ENCODE data around the gene TP53I3.
A peak's percentile ranks its signal among the peaks of the same experiment; 100 is the strongest.

Gene TP53I3

DNA sequence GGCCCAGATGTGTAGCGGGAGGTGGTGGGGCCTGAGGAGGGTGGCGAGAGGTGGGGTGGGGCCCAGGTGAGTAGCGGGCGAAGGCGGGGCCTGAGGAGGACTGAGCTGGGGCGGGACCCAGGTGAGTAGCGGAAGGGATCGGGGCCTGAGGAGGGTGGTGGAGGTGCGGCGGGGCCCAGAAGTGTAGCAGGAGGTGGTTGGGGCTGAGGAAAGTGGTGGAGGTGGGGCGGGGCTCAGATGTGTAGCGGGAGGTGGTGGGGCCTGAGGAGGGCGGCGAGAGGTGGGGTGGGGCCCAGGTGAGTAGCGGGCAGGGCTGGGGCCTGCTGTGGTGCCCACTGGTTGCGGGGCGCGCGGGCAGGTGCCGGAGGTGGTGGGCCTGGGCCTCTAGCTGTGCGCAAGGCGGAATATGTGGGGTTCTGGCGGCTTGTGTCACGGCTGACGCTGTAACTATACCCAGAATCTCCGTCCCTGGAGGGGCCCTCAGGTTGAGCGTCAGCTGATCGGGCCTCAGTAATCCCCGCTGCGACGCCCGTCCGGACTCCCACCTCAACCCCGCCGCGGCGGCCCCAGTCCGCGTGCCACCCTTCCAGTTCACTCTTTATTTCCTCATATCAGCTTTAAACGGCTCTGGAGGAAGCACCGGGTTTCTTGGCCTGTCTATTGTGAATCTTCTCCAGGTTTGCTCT is 7.6 kb downstream of the TP53I3 start:
- H2AFZ ChIP-seq (ENCODE audit: low read length): peak overlapping the region; percentile 33
- H3K9me2 ChIP-seq (replicated peaks; ENCODE audit: low read depth, low read length): no peaks in the 10 kb centered on the region
- H4K20me1 ChIP-seq (ENCODE audit: insufficient read depth, low read length, poor library complexity, severe bottlenecking): peaks cover 20% of the 10 kb centered on the region
- no peaks in the 10 kb centered on the region; the same call in 1 of the 2 replicates for H3F3A ChIP-seq (ENCODE audit: low read depth)
- peak overlapping the region; percentile 75 for H3K4me2 ChIP-seq (ENCODE audit: low read depth, low read length, poor library complexity, severe bottlenecking)
- H3K36me3 ChIP-seq (ENCODE audit: insufficient read depth, low read length): no peaks in the 10 kb centered on the region; the same call in 1 of the 2 replicates
- H3K79me2 ChIP-seq (ENCODE audit: insufficient read depth, low read length): peaks cover 44% of the 10 kb centered on the region
- peak overlapping the region; percentile 78 for H3K9ac ChIP-seq (ENCODE audit: low read depth, low read length, poor library complexity, severe bottlenecking)
- H3K4me1 ChIP-seq (ENCODE audit: insufficient read depth, low read length, poor library complexity, severe bottlenecking): peaks cover 41% of the 10 kb centered on the region
- peak overlapping the region; percentile 77 for H3K4me3 ChIP-seq (ENCODE audit: low read length, poor library complexity, severe bottlenecking)
- H3K9me3 ChIP-seq (ENCODE audit: insufficient read depth, low read depth, low read length): no peaks in the 10 kb centered on the region
- TF ChIP-seq, protein P1, sequence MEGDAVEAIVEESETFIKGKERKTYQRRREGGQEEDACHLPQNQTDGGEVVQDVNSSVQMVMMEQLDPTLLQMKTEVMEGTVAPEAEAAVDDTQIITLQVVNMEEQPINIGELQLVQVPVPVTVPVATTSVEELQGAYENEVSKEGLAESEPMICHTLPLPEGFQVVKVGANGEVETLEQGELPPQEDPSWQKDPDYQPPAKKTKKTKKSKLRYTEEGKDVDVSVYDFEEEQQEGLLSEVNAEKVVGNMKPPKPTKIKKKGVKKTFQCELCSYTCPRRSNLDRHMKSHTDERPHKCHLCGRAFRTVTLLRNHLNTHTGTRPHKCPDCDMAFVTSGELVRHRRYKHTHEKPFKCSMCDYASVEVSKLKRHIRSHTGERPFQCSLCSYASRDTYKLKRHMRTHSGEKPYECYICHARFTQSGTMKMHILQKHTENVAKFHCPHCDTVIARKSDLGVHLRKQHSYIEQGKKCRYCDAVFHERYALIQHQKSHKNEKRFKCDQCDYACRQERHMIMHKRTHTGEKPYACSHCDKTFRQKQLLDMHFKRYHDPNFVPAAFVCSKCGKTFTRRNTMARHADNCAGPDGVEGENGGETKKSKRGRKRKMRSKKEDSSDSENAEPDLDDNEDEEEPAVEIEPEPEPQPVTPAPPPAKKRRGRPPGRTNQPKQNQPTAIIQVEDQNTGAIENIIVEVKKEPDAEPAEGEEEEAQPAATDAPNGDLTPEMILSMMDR (conservative IDR thresholded peaks at IDR 0.05; ENCODE audit: low read length): no peak
- no peak for TF ChIP-seq EZH2phosphoT487 (IDR thresholded peaks at IDR 0.05; ENCODE audit: borderline replicate concordance)
- H3K27me3 ChIP-seq (ENCODE audit: insufficient read depth, low read length, poor library complexity, severe bottlenecking): no peaks in the 10 kb centered on the region

DNA sequence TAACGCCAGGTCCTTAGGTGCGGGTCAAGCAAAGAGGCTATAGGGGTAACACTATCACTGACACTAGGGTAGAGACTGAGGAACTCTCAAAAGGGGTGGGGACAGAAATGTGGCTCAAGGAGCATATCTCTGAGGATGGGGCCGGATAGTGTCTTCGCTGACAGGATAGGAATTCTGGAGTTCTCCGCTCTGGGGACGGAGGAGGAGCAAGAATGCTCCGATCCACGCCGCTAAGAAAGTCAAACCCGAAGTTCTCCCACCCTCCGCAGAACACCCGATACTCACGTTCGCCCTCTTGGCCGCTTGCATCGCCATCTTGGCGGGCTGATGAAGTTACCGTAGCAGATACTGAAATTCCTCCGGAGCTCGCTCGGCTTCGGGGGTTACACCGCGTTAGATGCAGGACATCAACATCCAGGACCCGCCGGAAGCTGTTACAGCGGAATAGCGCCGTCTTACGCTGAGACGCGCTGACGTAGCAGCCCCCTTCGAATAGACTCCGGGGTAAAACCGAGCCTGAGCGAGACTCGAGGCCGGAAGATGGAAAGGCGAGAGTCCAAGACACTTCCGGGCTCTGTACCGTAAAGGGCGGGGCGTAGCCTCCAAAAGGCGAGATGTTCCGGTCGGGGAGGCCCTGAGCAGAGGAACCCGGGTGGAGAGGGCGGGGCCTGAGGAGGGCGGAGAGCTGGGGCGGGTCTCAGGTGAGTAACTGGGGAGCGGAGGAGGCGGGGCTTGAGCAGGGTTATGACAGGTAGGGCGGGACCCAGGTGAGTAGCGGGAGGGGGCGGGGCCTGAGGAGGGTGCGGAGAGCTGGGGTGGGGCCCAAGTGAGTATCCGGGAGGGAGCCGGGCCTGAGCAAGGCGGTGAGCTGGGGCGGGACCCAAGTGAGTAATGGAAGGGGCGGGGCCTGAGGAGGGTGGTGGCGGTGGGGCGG is 8.5 kb downstream of the TP53I3 start, which contains the start of gene SF3B6:
SF3B6 (minus strand) TSS at position 412 of the 934 bp plus-strand sequence; CDS start at position 315, 97 bp downstream.
- peak within 1 kb of the TSS; percentile 66 for H2AFZ ChIP-seq (ENCODE audit: low read length)

GRCh38 chr2:24075259-24075658 is 9.4 kb downstream of the TP53I3 start:
- Histone ChIP-seq H3K4me1 (ENCODE audit: insufficient read depth, low read length, poor library complexity, severe bottlenecking) (peaks cover 41% of the 10 kb centered on the region), H3K4me2 (ENCODE audit: low read depth, low read length, poor library complexity, severe bottlenecking) (peak overlapping the region; percentile 83), H3K4me3 (ENCODE audit: low read length, poor library complexity, severe bottlenecking) (peak overlapping the region; percentile 77), H3F3A (ENCODE audit: low read depth) (no peaks in the 10 kb centered on the region; the same call in 1 of the 2 replicates), H3K9me3 (ENCODE audit: insufficient read depth, low read depth, low read length) (no peaks in the 10 kb centered on the region), H3K27me3 (ENCODE audit: insufficient read depth, low read length, poor library complexity, severe bottlenecking) (no peaks in the 10 kb centered on the region), H4K20me1 (ENCODE audit: insufficient read depth, low read length, poor library complexity, severe bottlenecking) (peaks cover 22% of the 10 kb centered on the region), H3K9me2 (replicated peaks; ENCODE audit: low read depth, low read length) (no peaks in the 10 kb centered on the region), H3K36me3 (ENCODE audit: insufficient read depth, low read length) (no peaks in the 10 kb centered on the region; the same call in 1 of the 2 replicates), H2AFZ (ENCODE audit: low read length) (no peak overlapping the region), H3K9ac (ENCODE audit: low read depth, low read length, poor library complexity, severe bottlenecking) (peak overlapping the region; percentile 78), H3K79me2 (ENCODE audit: insufficient read depth, low read length) (peaks cover 55% of the 10 kb centered on the region)
- TF ChIP-seq, protein P1 (conservative IDR thresholded peaks at IDR 0.05; ENCODE audit: low read length): no peak
- TF ChIP-seq EZH2phosphoT487 (IDR thresholded peaks at IDR 0.05; ENCODE audit: borderline replicate concordance): no peak

More for the DNA sequence above, 8.5 kb downstream of the TP53I3 start, which contains the start of gene SF3B6:
- peak within 1 kb of the TSS; percentile 77 for H3K4me3 ChIP-seq (ENCODE audit: low read length, poor library complexity, severe bottlenecking)
- no peaks in the 10 kb centered on the region for H3K9me3 ChIP-seq (ENCODE audit: insufficient read depth, low read depth, low read length)
- no peaks in the 10 kb centered on the region; the same call in 1 of the 2 replicates for H3K36me3 ChIP-seq (ENCODE audit: insufficient read depth, low read length)
- peaks cover 41% of the 10 kb centered on the region for H3K4me1 ChIP-seq (ENCODE audit: insufficient read depth, low read length, poor library complexity, severe bottlenecking)
- no peaks in the 10 kb centered on the region for H3K9me2 ChIP-seq (replicated peaks; ENCODE audit: low read depth, low read length)
- peaks cover 22% of the 10 kb centered on the region for H4K20me1 ChIP-seq (ENCODE audit: insufficient read depth, low read length, poor library complexity, severe bottlenecking)
- H3K79me2 ChIP-seq (ENCODE audit: insufficient read depth, low read length): peaks cover 51% of the 10 kb centered on the region
- no peaks in the 10 kb centered on the region for H3K27me3 ChIP-seq (ENCODE audit: insufficient read depth, low read length, poor library complexity, severe bottlenecking)
- peak within 1 kb of the TSS; percentile 83 for H3K4me2 ChIP-seq (ENCODE audit: low read depth, low read length, poor library complexity, severe bottlenecking)
- peak within 1 kb of the TSS; percentile 78 for H3K9ac ChIP-seq (ENCODE audit: low read depth, low read length, poor library complexity, severe bottlenecking)
- H3F3A ChIP-seq (ENCODE audit: low read depth): no peaks in the 10 kb centered on the region; the same call in 1 of the 2 replicates
- TF ChIP-seq, protein P1 (conservative IDR thresholded peaks at IDR 0.05; ENCODE audit: low read length): no peak
- no peak for TF ChIP-seq EZH2phosphoT487 (IDR thresholded peaks at IDR 0.05; ENCODE audit: borderline replicate concordance)

All from Loucy (cell line).